ENCODE results near the gene SELL.
"Not testable (repeated sequence)": the region's sequence is repeated elsewhere in the genome, so short reads cannot be mapped to it uniquely, and the experiment has no call there.

- TF ChIP-seq CTCF (optimal IDR thresholded peaks at IDR 0.05 in 1 of 3, IDR thresholded peaks at IDR 0.05 in 1 of 3, conservative IDR thresholded peaks at IDR 0.05 in 1 of 3; ENCODE audit: extremely low read depth in 1 of 3, insufficient read depth in 2 of 3, low read length in 3 of 3); EZH2 (IDR thresholded peaks at IDR 0.05; ENCODE audit: low read length): not testable (repeated sequence)
Observed at GRCh38 chr1:169670244-169670643, 41.2 kb downstream of the SELL start.

Measured in keratinocyte (primary cell).